Liver (tissue), 9 donors: Measurements from ENCODE around the gene SCARF1. TPM values are rescaled to one million over a fixed set of nuclear protein-coding genes. Genes with fewer than 3 reads are reported as not detected.
"Not testable (repeated sequence)": the region's sequence is repeated elsewhere in the genome, so short reads cannot be mapped to it uniquely, and the experiment has no call there.

Experiments
- DNase-seq: peaks from one replicate; pipeline ENCODE4 v3.0.0-alpha.2; 2017; ENCODE audit warnings: low spot score
- H3K27ac ChIP-seq, 2 donors: one replicate each; pipeline ENCODE4 v1.7.0; 2013; ENCODE audit warnings: inconsistent platforms in 2 of 2, low read length in 2 of 2, control low read depth in 1 of 2, low read depth in 1 of 2, mild to moderate bottlenecking in 1 of 2
- H3K27me3 ChIP-seq, 4 donors: one replicate each; pipeline versions ENCODE4 v1.6.1 to v1.7.0; 2013; ENCODE audit warnings: low read length in 3 of 4, inconsistent platforms in 1 of 4, mild to moderate bottlenecking in 1 of 4, moderate library complexity in 1 of 4; ENCODE audit not compliant: control insufficient read depth in 4 of 4, insufficient read depth in 4 of 4
- H3K36me3 ChIP-seq, 4 donors: one replicate each; pipeline versions ENCODE4 v1.6.1 to v1.7.0; 2013; ENCODE audit warnings: low read length in 3 of 4, mild to moderate bottlenecking in 3 of 4, low read depth in 1 of 4, moderate library complexity in 1 of 4; ENCODE audit not compliant: control insufficient read depth in 4 of 4, insufficient read depth in 3 of 4
- H3K4me1 ChIP-seq, 4 donors: one replicate each; pipeline versions ENCODE4 v1.6.1 to v1.7.0; 2013; ENCODE audit warnings: low read length in 3 of 4, mild to moderate bottlenecking in 3 of 4, moderate library complexity in 1 of 4; ENCODE audit not compliant: control insufficient read depth in 4 of 4, insufficient read depth in 4 of 4
- H3K4me3 ChIP-seq, 3 donors: one replicate each; pipeline versions ENCODE4 v1.6.1 to v1.7.0; 2013; ENCODE audit warnings: low read length in 3 of 3, control low read depth in 1 of 3, low read depth in 1 of 3, mild to moderate bottlenecking in 1 of 3
- H3K9ac ChIP-seq, 2 donors: one replicate each; pipeline ENCODE4 v1.7.0; 2013; ENCODE audit warnings: low read length in 2 of 2, mild to moderate bottlenecking in 2 of 2, moderate library complexity in 2 of 2, control low read depth in 1 of 2, low read depth in 1 of 2
- H3K9me3 ChIP-seq, 4 donors: one replicate each; pipeline versions ENCODE4 v1.6.1 to v1.7.0; 2013; ENCODE audit warnings: low read length in 3 of 4; ENCODE audit not compliant: control insufficient read depth in 4 of 4
- EGR1 ChIP-seq, 2 donors: IDR thresholded peaks; 2 replicates each; pipeline ENCODE4 v1.6.1; 2016 to 2018; ENCODE audit warnings: antibody characterized with exemption in 2 of 2, low read depth in 2 of 2
- FOXA1 ChIP-seq: IDR thresholded peaks from 2 replicates; pipeline ENCODE4 v1.6.1; 2016; ENCODE audit warnings: antibody characterized with exemption
- FOXA2 ChIP-seq: IDR thresholded peaks from 2 replicates; pipeline ENCODE4 v1.6.1; 2016; ENCODE audit warnings: antibody characterized with exemption
- HNF4A ChIP-seq, 2 donors: conservative IDR thresholded peaks; 2 replicates each; pipeline ENCODE4 v1.6.1; 2016; ENCODE audit warnings: antibody characterized with exemption in 2 of 2, mild to moderate bottlenecking in 2 of 2
- MAX ChIP-seq: IDR thresholded peaks from 2 replicates; pipeline ENCODE4 v1.6.1; 2016; ENCODE audit warnings: antibody characterized with exemption
- NR2F2 ChIP-seq: IDR thresholded peaks from 2 replicates; pipeline ENCODE4 v1.6.1; 2016; ENCODE audit warnings: antibody characterized with exemption
- RXRA ChIP-seq, 2 donors: IDR thresholded peaks; 2 replicates each; pipeline ENCODE4 v1.6.1; 2017 to 2018; ENCODE audit warnings: antibody characterized with exemption in 2 of 2, mild to moderate bottlenecking in 1 of 2
- SP1 ChIP-seq: IDR thresholded peaks from 2 replicates; pipeline ENCODE4 v1.6.1; 2018; ENCODE audit warnings: antibody characterized with exemption, mild to moderate bottlenecking
- TAF1 ChIP-seq: conservative IDR thresholded peaks from 2 replicates; pipeline ENCODE4 v1.6.1; 2016; ENCODE audit warnings: antibody characterized with exemption, mild to moderate bottlenecking
- ZBTB33 ChIP-seq: IDR thresholded peaks from 2 replicates; pipeline ENCODE4 v1.6.1; 2016; ENCODE audit warnings: antibody characterized with exemption
- WGBS: extraction: QIAGEN DNeasy Blood & Tissue Kit; methylation state at CpG from one replicate; pipeline ENCODE4 v1.1.7; 2013; 5-methylcytosine and 5-hydroxymethylcytosine counted together
- polyA plus RNA-seq, 2 donors: library from polyadenylated mRNA; stranded (reverse) in 1 of 2; unstranded in 1 of 2; fragments of 200-250 nt in 1 of 2; fragments of >200 nt in 1 of 2; fragmentation: Nextera tagmentation in 1 of 2; extraction: Ambion mirVana in 1 of 2; gene quantifications; one replicate each; pipeline versions ENCODE4 v1.2.1 to v1.2.3, GENCODE V29; 2013 to 2015
- total RNA-seq, 2 donors: library from RNA; depleted of rRNA; stranded (reverse); fragments of >200 nt; gene quantifications; one replicate each; pipeline ENCODE4 v1.2.3, GENCODE V29; 2014
- TF ChIP-seq, protein P1 (sequence below): IDR thresholded peaks from 2 replicates; pipeline ENCODE4 v1.6.1; 2016; ENCODE audit warnings: antibody characterized with exemption
- TF ChIP-seq, protein P2 (sequence below): IDR thresholded peaks from 2 replicates; pipeline ENCODE4 v1.6.1; 2016; ENCODE audit warnings: antibody characterized with exemption, mild to moderate bottlenecking
- TF ChIP-seq, protein P3 (sequence below): fragments of 150-350 bp; IDR thresholded peaks from 2 replicates; pipeline ENCODE4 v1.5.1; 2017; ENCODE audit warnings: improper control_type of control experiment, low read depth, low read length; ENCODE audit not compliant: missing input control
- donor health status: healthy.
- donor health status: healthy.
- donor health status: healthy.
- donor health status: healthy.
- donor health status: healthy.

SCARF1 gene
- total and polyA plus RNA-seq, 4 donors, result 1.3 to 11.9 (median 8.4) TPM

GRCh38 chr17:1673041-1673785 lies 27.7 kb upstream of the SCARF1 start:
- TF ChIP-seq, protein P1, sequence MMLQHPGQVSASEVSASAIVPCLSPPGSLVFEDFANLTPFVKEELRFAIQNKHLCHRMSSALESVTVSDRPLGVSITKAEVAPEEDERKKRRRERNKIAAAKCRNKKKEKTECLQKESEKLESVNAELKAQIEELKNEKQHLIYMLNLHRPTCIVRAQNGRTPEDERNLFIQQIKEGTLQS, result no peak
- TF ChIP-seq RXRA (IDR thresholded peaks at IDR 0.05) (no peak), NR2F2 (no peak), MAX (no peak), FOXA1 (no peak), TAF1 (no peak), HNF4A (conservative IDR thresholded peaks at IDR 0.05) (no peak), EGR1 (IDR thresholded peaks at IDR 0.05; ENCODE audit: low read depth in 2 of 2) (no peak), FOXA2 (no peak), ZBTB33 (no peak), SP1 (no peak)
- TF ChIP-seq, protein P2, sequence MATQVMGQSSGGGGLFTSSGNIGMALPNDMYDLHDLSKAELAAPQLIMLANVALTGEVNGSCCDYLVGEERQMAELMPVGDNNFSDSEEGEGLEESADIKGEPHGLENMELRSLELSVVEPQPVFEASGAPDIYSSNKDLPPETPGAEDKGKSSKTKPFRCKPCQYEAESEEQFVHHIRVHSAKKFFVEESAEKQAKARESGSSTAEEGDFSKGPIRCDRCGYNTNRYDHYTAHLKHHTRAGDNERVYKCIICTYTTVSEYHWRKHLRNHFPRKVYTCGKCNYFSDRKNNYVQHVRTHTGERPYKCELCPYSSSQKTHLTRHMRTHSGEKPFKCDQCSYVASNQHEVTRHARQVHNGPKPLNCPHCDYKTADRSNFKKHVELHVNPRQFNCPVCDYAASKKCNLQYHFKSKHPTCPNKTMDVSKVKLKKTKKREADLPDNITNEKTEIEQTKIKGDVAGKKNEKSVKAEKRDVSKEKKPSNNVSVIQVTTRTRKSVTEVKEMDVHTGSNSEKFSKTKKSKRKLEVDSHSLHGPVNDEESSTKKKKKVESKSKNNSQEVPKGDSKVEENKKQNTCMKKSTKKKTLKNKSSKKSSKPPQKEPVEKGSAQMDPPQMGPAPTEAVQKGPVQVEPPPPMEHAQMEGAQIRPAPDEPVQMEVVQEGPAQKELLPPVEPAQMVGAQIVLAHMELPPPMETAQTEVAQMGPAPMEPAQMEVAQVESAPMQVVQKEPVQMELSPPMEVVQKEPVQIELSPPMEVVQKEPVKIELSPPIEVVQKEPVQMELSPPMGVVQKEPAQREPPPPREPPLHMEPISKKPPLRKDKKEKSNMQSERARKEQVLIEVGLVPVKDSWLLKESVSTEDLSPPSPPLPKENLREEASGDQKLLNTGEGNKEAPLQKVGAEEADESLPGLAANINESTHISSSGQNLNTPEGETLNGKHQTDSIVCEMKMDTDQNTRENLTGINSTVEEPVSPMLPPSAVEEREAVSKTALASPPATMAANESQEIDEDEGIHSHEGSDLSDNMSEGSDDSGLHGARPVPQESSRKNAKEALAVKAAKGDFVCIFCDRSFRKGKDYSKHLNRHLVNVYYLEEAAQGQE, result no peak
- TF ChIP-seq, protein P3, sequence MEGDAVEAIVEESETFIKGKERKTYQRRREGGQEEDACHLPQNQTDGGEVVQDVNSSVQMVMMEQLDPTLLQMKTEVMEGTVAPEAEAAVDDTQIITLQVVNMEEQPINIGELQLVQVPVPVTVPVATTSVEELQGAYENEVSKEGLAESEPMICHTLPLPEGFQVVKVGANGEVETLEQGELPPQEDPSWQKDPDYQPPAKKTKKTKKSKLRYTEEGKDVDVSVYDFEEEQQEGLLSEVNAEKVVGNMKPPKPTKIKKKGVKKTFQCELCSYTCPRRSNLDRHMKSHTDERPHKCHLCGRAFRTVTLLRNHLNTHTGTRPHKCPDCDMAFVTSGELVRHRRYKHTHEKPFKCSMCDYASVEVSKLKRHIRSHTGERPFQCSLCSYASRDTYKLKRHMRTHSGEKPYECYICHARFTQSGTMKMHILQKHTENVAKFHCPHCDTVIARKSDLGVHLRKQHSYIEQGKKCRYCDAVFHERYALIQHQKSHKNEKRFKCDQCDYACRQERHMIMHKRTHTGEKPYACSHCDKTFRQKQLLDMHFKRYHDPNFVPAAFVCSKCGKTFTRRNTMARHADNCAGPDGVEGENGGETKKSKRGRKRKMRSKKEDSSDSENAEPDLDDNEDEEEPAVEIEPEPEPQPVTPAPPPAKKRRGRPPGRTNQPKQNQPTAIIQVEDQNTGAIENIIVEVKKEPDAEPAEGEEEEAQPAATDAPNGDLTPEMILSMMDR, result no peak
- no peaks in the 10 kb centered on the region for H3K9me3 ChIP-seq
- no peaks in the 10 kb centered on the region for H3K27me3 ChIP-seq
- peaks cover 26 to 82% (median 65%) of the 10 kb centered on the region in 4 donors for H3K36me3 ChIP-seq
- no peak overlapping the region for H3K9ac ChIP-seq
- peaks cover 0 to 4% (median 1%) of the 10 kb centered on the region in 4 donors for H3K4me1 ChIP-seq
- H3K4me3 ChIP-seq, result no peak overlapping the region
- DNase-seq, result no peak
- H3K27ac ChIP-seq, result no peak overlapping the region
- WGBS, result 93% methylated on average over 26 of the region's 26 CpGs

DNA sequence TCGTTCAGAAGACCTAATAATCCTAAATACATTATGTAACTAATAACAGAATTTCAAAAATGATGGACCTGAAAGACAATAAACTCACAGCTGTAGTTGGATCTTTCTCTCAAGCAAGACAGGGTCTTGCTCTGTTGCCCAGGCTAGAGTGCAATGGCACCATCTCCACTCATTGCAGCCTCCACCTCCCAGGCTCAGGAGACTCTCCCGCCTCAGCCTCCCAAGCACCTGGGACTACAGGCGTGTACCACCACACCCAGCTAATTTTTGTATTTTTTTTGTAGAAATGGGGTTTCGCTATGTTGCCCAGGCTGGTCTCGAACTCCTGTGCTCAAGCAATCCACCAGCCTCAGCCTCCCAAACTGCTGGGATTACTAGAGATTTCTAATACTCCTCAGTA lies 18.4 kb upstream of the SCARF1 start:
- DNase-seq, H3K27ac ChIP-seq, H3K9ac ChIP-seq, H3K4me1 ChIP-seq, H3K4me3 ChIP-seq, H3K9me3 ChIP-seq, H3K27me3 ChIP-seq: not testable (repeated sequence)
- WGBS, result 96% methylated on average over 5 of the region's 5 CpGs
- H3K36me3 ChIP-seq, result peaks cover 20 to 72% (median 48%) of the 10 kb centered on the region in 4 donors
